K562 (cell line): ENCODE data around the gene PLXNA2. TPM values are rescaled to one million over a fixed set of nuclear protein-coding genes. Genes with fewer than 3 reads are reported as not detected.
A peak's percentile ranks its signal among the peaks of the same experiment; 100 is the strongest.

Experiments
- CBFA2T2 ChIP-seq: fragments of 450-650 bp; conservative IDR thresholded peaks from 2 replicates; pipeline ENCODE4 v1.6.1; 2017; ENCODE audit warnings: mild to moderate bottlenecking
- CBX1 ChIP-seq: sonication (generic); IDR thresholded peaks from 2 replicates; pipeline ENCODE4 v1.6.1; 2016; ENCODE audit warnings: antibody characterized with exemption, low read depth, mild to moderate bottlenecking
- CREB1 ChIP-seq, 2 experiments: sonication (generic) in 1 of 2; formaldehyde crosslinking in 1 of 2; IDR thresholded peaks; 2 replicates each; pipeline versions ENCODE4 v1.6.1 to v1.8.0; 2012 to 2022; ENCODE audit warnings: inconsistent platforms in 1 of 2, mild to moderate bottlenecking in 1 of 2, missing genetic modification reagents in 1 of 2, moderate library complexity in 1 of 2
- EZH2 ChIP-seq: IDR thresholded peaks from 2 replicates; pipeline ENCODE4 v1.6.1; 2012; ENCODE audit warnings: low read depth, mild to moderate bottlenecking, inconsistent platforms, low read length, borderline replicate concordance
- HLTF ChIP-seq: fragments of 450-650 bp; IDR thresholded peaks from 2 replicates; pipeline ENCODE4 v1.6.1; 2016
- JUNB ChIP-seq: fragments of 450-650 bp; formaldehyde crosslinking; conservative IDR thresholded peaks from 2 replicates; pipeline ENCODE4 v1.4.0; 2020; ENCODE audit warnings: mild to moderate bottlenecking
- MAZ ChIP-seq, 2 experiments: fragments of 450-650 bp in 1 of 2; sonication (generic) in 1 of 2; formaldehyde crosslinking; IDR thresholded peaks in 1 of 2; conservative IDR thresholded peaks in 1 of 2; 2 replicates each; pipeline versions ENCODE4 v1.4.0 to v1.5.0; 2020; ENCODE audit warnings: mild to moderate bottlenecking in 1 of 2, missing genetic modification reagents in 1 of 2
- MCM7 ChIP-seq, 2 experiments: fragments of 450-650 bp; IDR thresholded peaks; 2 replicates each; pipeline ENCODE4 v1.6.1; 2016 to 2018
- MTF1 ChIP-seq: fragments of 250-450 bp; sonication (Bioruptor Pico); IDR thresholded peaks from 2 replicates; pipeline ENCODE4 v1.9.0; 2021; ENCODE audit warnings: moderate library complexity, mild to moderate bottlenecking, inconsistent platforms, borderline replicate concordance
- MXI1 ChIP-seq: IDR thresholded peaks from 2 replicates; pipeline ENCODE4 v1.6.1; 2011; ENCODE audit warnings: low read depth, mild to moderate bottlenecking, improper control_type of control experiment, low read length
- NFATC3 ChIP-seq: fragments of 450-650 bp; IDR thresholded peaks from 2 replicates; pipeline ENCODE4 v1.6.1; 2017; ENCODE audit warnings: mild to moderate bottlenecking
- POLR2B ChIP-seq: fragments of 450-650 bp; IDR thresholded peaks from 2 replicates; pipeline ENCODE4 v1.6.1; 2018; ENCODE audit warnings: low read depth; ENCODE audit not compliant: partially characterized antibody
- PTBP1 ChIP-seq: fragments of 200-400 bp; formaldehyde crosslinking; IDR thresholded peaks from 2 replicates; pipeline ENCODE4 v1.6.1; 2017; ENCODE audit warnings: low read depth, low read length
- RBM22 ChIP-seq: fragments of 200-400 bp; formaldehyde crosslinking; IDR thresholded peaks from 2 replicates; pipeline ENCODE4 v1.6.1; 2018; ENCODE audit warnings: low read length, low read depth; ENCODE audit not compliant: poor library complexity, severe bottlenecking
- SLC30A9 ChIP-seq: fragments of 250-450 bp; sonication (Bioruptor Pico); IDR thresholded peaks from 2 replicates; pipeline ENCODE4 v1.8.0; 2022; ENCODE audit warnings: mild to moderate bottlenecking, moderate library complexity
- SMARCE1 ChIP-seq: fragments of 450-650 bp; IDR thresholded peaks from 2 replicates; pipeline ENCODE4 v1.7.1; 2016; ENCODE audit warnings: mild to moderate bottlenecking
- SPI1 ChIP-seq: IDR thresholded peaks from 2 replicates; pipeline ENCODE4 v1.6.1; 2011; ENCODE audit warnings: low read depth, low read length, control low read depth, borderline replicate concordance
- TCF3 ChIP-seq: sonication (generic); formaldehyde crosslinking; IDR thresholded peaks from 2 replicates; pipeline ENCODE4 v1.4.0; 2020; ENCODE audit warnings: mild to moderate bottlenecking, missing genetic modification reagents
- TEAD4 ChIP-seq, 2 experiments: sonication (generic) in 1 of 2; formaldehyde crosslinking in 1 of 2; IDR thresholded peaks; 2 replicates each; pipeline versions ENCODE4 v1.6.1 to v1.8.0; 2012 to 2022; ENCODE audit warnings: borderline replicate concordance in 1 of 2, inconsistent platforms in 1 of 2, low read length in 1 of 2, mild to moderate bottlenecking in 1 of 2, missing genetic modification reagents in 1 of 2
- THAP7 ChIP-seq: fragments of 250-450 bp; sonication (Bioruptor Pico); IDR thresholded peaks from 2 replicates; pipeline ENCODE4 v1.5.0; 2021
- TOE1 ChIP-seq, 2 experiments: fragments of 450-650 bp in 1 of 2; sonication (generic) in 1 of 2; formaldehyde crosslinking in 1 of 2; IDR thresholded peaks; 2 replicates each; pipeline versions ENCODE4 v1.7.1 to v1.8.0; 2016 to 2022; ENCODE audit warnings: borderline replicate concordance in 2 of 2, mild to moderate bottlenecking in 2 of 2, antibody characterized with exemption in 1 of 2, inconsistent platforms in 1 of 2, low read depth in 1 of 2, missing genetic modification reagents in 1 of 2, moderate library complexity in 1 of 2
- ZFPM2 ChIP-seq: fragments of 250-450 bp; sonication (Bioruptor Pico); IDR thresholded peaks from 2 replicates; pipeline ENCODE4 v1.5.1; 2022; ENCODE audit warnings: mild to moderate bottlenecking
- ZNF24 ChIP-seq: fragments of 450-650 bp; IDR thresholded peaks from 2 replicates; pipeline ENCODE4 v1.6.1; 2016
- ZNF41 ChIP-seq: fragments of 250-450 bp; sonication (Bioruptor Pico); conservative IDR thresholded peaks from 2 replicates; pipeline ENCODE4 v1.4.0; 2020; ENCODE audit warnings: mild to moderate bottlenecking
- ZNF57 ChIP-seq: fragments of 450-650 bp; formaldehyde crosslinking; IDR thresholded peaks from 2 replicates; pipeline ENCODE4 v1.4.0; 2020; ENCODE audit warnings: mild to moderate bottlenecking, moderate library complexity
- ZNF695 ChIP-seq: fragments of 450-650 bp; formaldehyde crosslinking; IDR thresholded peaks from 2 replicates; pipeline ENCODE4 v1.4.0; 2020; ENCODE audit warnings: mild to moderate bottlenecking, moderate library complexity
- ZNF830 ChIP-seq: fragments of 250-450 bp; sonication (Bioruptor Pico); IDR thresholded peaks from 2 replicates; pipeline ENCODE4 v1.5.0; 2021; ENCODE audit warnings: mild to moderate bottlenecking
- polyA plus RNA-seq, 8 experiments: library from polyadenylated mRNA; depleted of rRNA in 4 of 8; stranded (reverse) in 5 of 8; unstranded in 3 of 8; fragments of >200 nt; fragmentation: Nextera tagmentation in 2 of 8; fragmentation: Illumina TruSeq in 1 of 8; extraction: Ambion mirVana in 2 of 8; extraction: Trizol in 1 of 8; gene quantifications; 2 replicates each; pipeline versions ENCODE4 v1.2.1 to v1.2.3, GENCODE V29; 2011 to 2014; ENCODE audit warnings: inconsistent platforms in 1 of 8, missing spikeins in 1 of 8
- total RNA-seq, 7 experiments: library from RNA; depleted of rRNA in 6 of 7; stranded (reverse); fragments of >200 nt in 6 of 7; fragmentation: Illumina TruSeq in 2 of 7; extraction: Trizol in 2 of 7; gene quantifications; 2 replicates each; pipeline versions ENCODE4 v1.2.1 to v1.2.3, GENCODE V29; 2011 to 2021; ENCODE audit warnings: low replicate concordance in 1 of 7
- TF ChIP-seq, protein P1 (sequence below): conservative IDR thresholded peaks from 2 replicates; pipeline ENCODE4 v1.6.1; 2011; ENCODE audit warnings: low read depth, mild to moderate bottlenecking, low read length; ENCODE audit not compliant: control insufficient read depth

Gene PLXNA2
- total and polyA plus RNA-seq, 9 of the 15 experiments (the other 6 are each of a cell fraction or from before 2014, with no cell fraction given), result 0.01 to 1.3 (median 0.32) TPM

DNA sequence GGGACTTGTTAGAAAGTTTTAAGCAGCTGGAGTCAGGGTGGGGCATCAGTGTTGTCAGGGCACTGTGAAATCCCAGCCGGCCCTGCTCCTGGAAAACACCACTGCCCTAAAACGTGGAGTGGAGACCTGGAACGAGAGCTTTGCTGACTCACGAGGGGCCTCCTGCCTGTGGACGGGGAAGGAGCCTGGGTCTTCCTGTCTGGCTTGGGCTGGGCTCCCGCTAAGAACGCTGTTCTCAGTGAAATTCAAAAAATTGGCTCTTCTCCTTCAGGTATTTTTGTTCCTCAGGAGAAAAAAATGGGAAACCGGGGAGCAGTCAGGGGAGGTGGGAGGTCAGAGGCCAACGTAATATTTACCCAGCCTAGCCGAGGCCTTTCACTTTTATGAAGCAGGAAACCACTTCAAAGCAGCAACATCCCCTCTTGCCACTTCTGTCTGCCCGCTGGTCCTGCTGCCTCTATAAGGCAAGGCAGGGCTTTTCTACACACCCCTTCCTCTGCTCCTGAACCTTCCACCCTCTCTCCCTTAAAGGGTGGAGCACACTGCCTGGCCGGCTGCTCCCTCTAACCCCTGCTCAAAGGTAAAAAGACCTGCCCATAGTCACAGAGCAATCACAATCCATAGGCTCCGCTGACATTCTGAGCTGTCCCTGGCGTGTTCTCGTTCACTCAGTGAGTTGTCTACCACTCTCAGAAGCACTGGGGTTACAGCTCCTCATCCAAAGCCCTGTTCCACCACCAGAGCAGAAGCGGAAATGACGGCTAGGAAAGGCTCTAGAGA lies 8.0 kb downstream of the PLXNA2 start (continued):
- TF ChIP-seq PTBP1 (no peak), MXI1 (no peak), CBFA2T2 (no peak), MCM7 (IDR thresholded peaks at IDR 0.05) (no peak), SPI1 (no peak), SMARCE1 (peak; percentile 17; the same call in 1 of the 2 replicates), POLR2B (no peak), SLC30A9 (CRISPR knock-in tag) (no peak), ZNF41 (CRISPR knock-in tag) (no peak; the same call in 1 of the 2 replicates), ZNF24 (no peak), HLTF (no peak), EZH2 (no peak), ZNF830 (no peak), TEAD4 (IDR thresholded peaks at IDR 0.05; ENCODE audit: low read length) (no peak), TEAD4 (CRISPR knock-in tag; IDR thresholded peaks at IDR 0.05; ENCODE audit: borderline replicate concordance) (no peak), NFATC3 (no peak), RBM22 (no peak), MAZ (CRISPR knock-in tag; conservative IDR thresholded peaks at IDR 0.05 in 1 of 2, IDR thresholded peaks at IDR 0.05 in 1 of 2) (no peak; a peak in 1 of 4 replicates), JUNB (no peak), CREB1 (IDR thresholded peaks at IDR 0.05) (no peak), CREB1 (CRISPR knock-in tag; IDR thresholded peaks at IDR 0.05) (no peak), ZNF57 (CRISPR knock-in tag) (no peak), THAP7 (CRISPR knock-in tag) (no peak), MTF1 (CRISPR knock-in tag) (no peak; the same call in 1 of the 2 replicates), ZNF695 (CRISPR knock-in tag) (no peak), TOE1 (IDR thresholded peaks at IDR 0.05; ENCODE audit: borderline replicate concordance) (no peak), TOE1 (CRISPR knock-in tag; IDR thresholded peaks at IDR 0.05; ENCODE audit: borderline replicate concordance, low read depth) (no peak), TCF3 (CRISPR knock-in tag) (no peak), ZFPM2 (CRISPR knock-in tag) (no peak), CBX1 (no peak)
- TF ChIP-seq, protein P1, sequence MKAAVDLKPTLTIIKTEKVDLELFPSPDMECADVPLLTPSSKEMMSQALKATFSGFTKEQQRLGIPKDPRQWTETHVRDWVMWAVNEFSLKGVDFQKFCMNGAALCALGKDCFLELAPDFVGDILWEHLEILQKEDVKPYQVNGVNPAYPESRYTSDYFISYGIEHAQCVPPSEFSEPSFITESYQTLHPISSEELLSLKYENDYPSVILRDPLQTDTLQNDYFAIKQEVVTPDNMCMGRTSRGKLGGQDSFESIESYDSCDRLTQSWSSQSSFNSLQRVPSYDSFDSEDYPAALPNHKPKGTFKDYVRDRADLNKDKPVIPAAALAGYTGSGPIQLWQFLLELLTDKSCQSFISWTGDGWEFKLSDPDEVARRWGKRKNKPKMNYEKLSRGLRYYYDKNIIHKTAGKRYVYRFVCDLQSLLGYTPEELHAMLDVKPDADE, result no peak
